ENCODE data around the gene LYPD3. TPM values are rescaled to one million over a fixed set of nuclear protein-coding genes. Genes with fewer than 3 reads are reported as not detected.
"Not testable (repeated sequence)": the region's sequence is repeated elsewhere in the genome, so short reads cannot be mapped to it uniquely, and the experiment has no call there.

The LYPD3 gene
- total and polyA plus RNA-seq, 9 donors = 0.39 to 13.9 (median 0.86) TPM

- Histone ChIP-seq H3K27me3 (ENCODE audit: control insufficient read depth, insufficient read depth, low read length) (no peaks in the 10 kb centered on the region), H3K36me3 (ENCODE audit: control insufficient read depth, insufficient read depth, low read length) (no peaks in the 10 kb centered on the region), H3K4me3 (ENCODE audit: low read length) (no peak overlapping the region), H3K4me1 (ENCODE audit: control insufficient read depth, insufficient read depth, low read length) (peaks cover 9% of the 10 kb centered on the region), H3K27ac (ENCODE audit: low read length) (peak overlapping the region; percentile 39), H3K9me3 (replicated peaks; ENCODE audit: control insufficient read depth, low read depth, low read length) (no peaks in the 10 kb centered on the region)
- WGBS (ENCODE audit: insufficient coverage) = 4% methylated on average over 2 of the region's 9 CpGs
- DNase-seq = peak; percentile 86
Observed at GRCh38 chr19:43438291-43439031, 26.9 kb downstream of the LYPD3 start.

GRCh38 chr19:43437712-43438111, 27.7 kb downstream of the LYPD3 start:
- Histone ChIP-seq H3K27me3 (ENCODE audit: control insufficient read depth, insufficient read depth, low read length) (no peaks in the 10 kb centered on the region), H3K4me3 (ENCODE audit: low read length) (no peak overlapping the region), H3K4me1 (ENCODE audit: control insufficient read depth, insufficient read depth, low read length) (peaks cover 9% of the 10 kb centered on the region), H3K9me3 (replicated peaks; ENCODE audit: control insufficient read depth, low read depth, low read length) (no peaks in the 10 kb centered on the region), H3K36me3 (ENCODE audit: control insufficient read depth, insufficient read depth, low read length) (no peaks in the 10 kb centered on the region), H3K27ac (ENCODE audit: low read length) (no peak overlapping the region)
- WGBS (ENCODE audit: insufficient coverage) = 95% methylated on average over 6 of the region's 6 CpGs
- DNase-seq = no peak

GRCh38 chr19:43437284-43437683, 28.1 kb downstream of the LYPD3 start:
- H3K4me3 ChIP-seq (ENCODE audit: low read length); H3K9me3 ChIP-seq (replicated peaks; ENCODE audit: control insufficient read depth, low read depth, low read length); DNase-seq; H3K4me1 ChIP-seq (ENCODE audit: control insufficient read depth, insufficient read depth, low read length); H3K27ac ChIP-seq (ENCODE audit: low read length); H3K36me3 ChIP-seq (ENCODE audit: control insufficient read depth, insufficient read depth, low read length); H3K27me3 ChIP-seq (ENCODE audit: control insufficient read depth, insufficient read depth, low read length): not testable (repeated sequence)
- WGBS (ENCODE audit: insufficient coverage) = 91% methylated on average over 8 of the region's 11 CpGs

- H3K36me3 ChIP-seq (ENCODE audit: control insufficient read depth, insufficient read depth, low read length) = no peaks in the 10 kb centered on the region
- WGBS (ENCODE audit: insufficient coverage) = 75% methylated on average over 3 of the region's 3 CpGs
- no peak for DNase-seq
- no peak overlapping the region for H3K27ac ChIP-seq (ENCODE audit: low read length)
- no peak overlapping the region for H3K4me3 ChIP-seq (ENCODE audit: low read length)
- H3K4me1 ChIP-seq (ENCODE audit: control insufficient read depth, insufficient read depth, low read length) = peaks cover 9% of the 10 kb centered on the region
- H3K9me3 ChIP-seq (replicated peaks; ENCODE audit: control insufficient read depth, low read depth, low read length) = no peaks in the 10 kb centered on the region
- H3K27me3 ChIP-seq (ENCODE audit: control insufficient read depth, insufficient read depth, low read length) = no peaks in the 10 kb centered on the region
Observed at GRCh38 chr19:43435775-43436174, 29.6 kb downstream of the LYPD3 start.

GRCh38 chr19:43433689-43434088, 31.7 kb downstream of the LYPD3 start:
- Histone ChIP-seq H3K4me3 (ENCODE audit: low read length) (no peak overlapping the region), H3K27ac (ENCODE audit: low read length) (no peak overlapping the region), H3K27me3 (ENCODE audit: control insufficient read depth, insufficient read depth, low read length) (no peaks in the 10 kb centered on the region), H3K9me3 (replicated peaks; ENCODE audit: control insufficient read depth, low read depth, low read length) (no peaks in the 10 kb centered on the region), H3K36me3 (ENCODE audit: control insufficient read depth, insufficient read depth, low read length) (no peaks in the 10 kb centered on the region), H3K4me1 (ENCODE audit: control insufficient read depth, insufficient read depth, low read length) (peaks cover 3% of the 10 kb centered on the region)
- WGBS (ENCODE audit: insufficient coverage) = 82% methylated on average over 2 of the region's 6 CpGs
- DNase-seq = no peak

- no peak overlapping the region for H3K4me3 ChIP-seq (ENCODE audit: low read length)
- no peak for DNase-seq
- H3K27me3 ChIP-seq (ENCODE audit: control insufficient read depth, insufficient read depth, low read length) = no peaks in the 10 kb centered on the region
- H3K9me3 ChIP-seq (replicated peaks; ENCODE audit: control insufficient read depth, low read depth, low read length) = no peaks in the 10 kb centered on the region
- no peak overlapping the region for H3K27ac ChIP-seq (ENCODE audit: low read length)
- no peaks in the 10 kb centered on the region for H3K4me1 ChIP-seq (ENCODE audit: control insufficient read depth, insufficient read depth, low read length)
- H3K36me3 ChIP-seq (ENCODE audit: control insufficient read depth, insufficient read depth, low read length) = no peaks in the 10 kb centered on the region
- 80% methylated on average over 1 of the region's 2 CpGs for WGBS (ENCODE audit: insufficient coverage)
Observed at GRCh38 chr19:43433358-43433673, 32.1 kb downstream of the LYPD3 start.

GRCh38 chr19:43430976-43431375, 34.4 kb downstream of the LYPD3 start:
- Histone ChIP-seq H3K4me3 (ENCODE audit: low read length) (no peak overlapping the region), H3K9me3 (replicated peaks; ENCODE audit: control insufficient read depth, low read depth, low read length) (no peaks in the 10 kb centered on the region), H3K27me3 (ENCODE audit: control insufficient read depth, insufficient read depth, low read length) (no peaks in the 10 kb centered on the region), H3K4me1 (ENCODE audit: control insufficient read depth, insufficient read depth, low read length) (no peaks in the 10 kb centered on the region), H3K27ac (ENCODE audit: low read length) (no peak overlapping the region), H3K36me3 (ENCODE audit: control insufficient read depth, insufficient read depth, low read length) (no peaks in the 10 kb centered on the region)
- WGBS (ENCODE audit: insufficient coverage) = no CpG with 5 or more reads among the region's 9 CpGs
- no peak for DNase-seq

GRCh38 chr19:43430142-43430710, 35.2 kb downstream of the LYPD3 start:
- WGBS (ENCODE audit: insufficient coverage) = 83% methylated on average over 3 of the region's 6 CpGs
- no peaks in the 10 kb centered on the region for H3K4me1 ChIP-seq (ENCODE audit: control insufficient read depth, insufficient read depth, low read length)

GRCh38 chr19:43429395-43429794, 36.0 kb downstream of the LYPD3 start:
- no peak for DNase-seq
- WGBS (ENCODE audit: insufficient coverage) = 92% methylated on average over 3 of the region's 7 CpGs
- no peaks in the 10 kb centered on the region for H3K36me3 ChIP-seq (ENCODE audit: control insufficient read depth, insufficient read depth, low read length)
- no peaks in the 10 kb centered on the region for H3K27me3 ChIP-seq (ENCODE audit: control insufficient read depth, insufficient read depth, low read length)
- no peaks in the 10 kb centered on the region for H3K9me3 ChIP-seq (replicated peaks; ENCODE audit: control insufficient read depth, low read depth, low read length)
- H3K4me1 ChIP-seq (ENCODE audit: control insufficient read depth, insufficient read depth, low read length) = no peaks in the 10 kb centered on the region
- H3K4me3 ChIP-seq (ENCODE audit: low read length) = no peak overlapping the region
- no peak overlapping the region for H3K27ac ChIP-seq (ENCODE audit: low read length)

More at GRCh38 chr19:43430142-43430710, 35.2 kb downstream of the LYPD3 start:
- Histone ChIP-seq H3K4me3 (ENCODE audit: low read length) (no peak overlapping the region), H3K36me3 (ENCODE audit: control insufficient read depth, insufficient read depth, low read length) (no peaks in the 10 kb centered on the region), H3K27me3 (ENCODE audit: control insufficient read depth, insufficient read depth, low read length) (no peaks in the 10 kb centered on the region), H3K27ac (ENCODE audit: low read length) (peak overlapping the region; percentile 72), H3K9me3 (replicated peaks; ENCODE audit: control insufficient read depth, low read depth, low read length) (no peaks in the 10 kb centered on the region)
- DNase-seq = no peak

- Histone ChIP-seq H3K27ac (ENCODE audit: low read length) (no peak overlapping the region), H3K36me3 (ENCODE audit: control insufficient read depth, insufficient read depth, low read length) (no peaks in the 10 kb centered on the region), H3K4me1 (ENCODE audit: control insufficient read depth, insufficient read depth, low read length) (no peaks in the 10 kb centered on the region), H3K4me3 (ENCODE audit: low read length) (no peak overlapping the region), H3K27me3 (ENCODE audit: control insufficient read depth, insufficient read depth, low read length) (no peaks in the 10 kb centered on the region), H3K9me3 (replicated peaks; ENCODE audit: control insufficient read depth, low read depth, low read length) (no peaks in the 10 kb centered on the region)
- DNase-seq = peak; percentile 13
- WGBS (ENCODE audit: insufficient coverage) = 22% methylated on average over 5 of the region's 8 CpGs
Observed at GRCh38 chr19:43425567-43426392, 39.6 kb downstream of the LYPD3 start.

All from muscle of leg (tissue), 11 donors.